WERI-Rb-1 (cell line): ENCODE measurements around the gene LASP1NB.

Experiments
- DNase-seq: peaks from one replicate; pipeline ENCODE4 v3.0.0-alpha.2; 2020
- H3K27ac ChIP-seq: fragments of 250-450 bp; sonication (Bioruptor Pico); 2 replicates; pipeline ENCODE4 v1.5.1; 2020; ENCODE audit warnings: mild to moderate bottlenecking, moderate library complexity
- H3K27me3 ChIP-seq: fragments of 250-450 bp; sonication (Bioruptor Pico); 2 replicates; pipeline ENCODE4 v1.5.1; 2021; ENCODE audit warnings: mild to moderate bottlenecking, low read depth, moderate library complexity; ENCODE audit not compliant: insufficient read depth, severe bottlenecking
- H3K36me3 ChIP-seq: fragments of 250-450 bp; sonication (Bioruptor Pico); 2 replicates; pipeline ENCODE4 v1.5.1; 2020; ENCODE audit warnings: mild to moderate bottlenecking, moderate library complexity
- H3K4me3 ChIP-seq: 2 replicates; pipeline ENCODE4 v1.5.1; 2011; ENCODE audit warnings: low read depth, mild to moderate bottlenecking, control low read depth, low read length
- H3K9me3 ChIP-seq: fragments of 250-450 bp; sonication (Bioruptor Pico); 2 replicates; pipeline ENCODE4 v1.5.1; 2021; ENCODE audit warnings: mild to moderate bottlenecking, moderate library complexity; ENCODE audit not compliant: severe bottlenecking
- CTCF ChIP-seq: IDR thresholded peaks from 2 replicates; pipeline ENCODE4 v1.5.1; 2011; ENCODE audit warnings: low read depth, mild to moderate bottlenecking, control low read depth, inconsistent platforms, low read length

The LASP1NB gene

GRCh38 chr17:38958756-38959155, 33.3 kb downstream of the LASP1NB start:
- no peak for TF ChIP-seq CTCF
- H3K27ac ChIP-seq = no peak overlapping the region
- DNase-seq = no peak

GRCh38 chr17:38959508-38959907, 34.1 kb downstream of the LASP1NB start:
- Histone ChIP-seq H3K4me3 (no peak overlapping the region), H3K27ac (no peak overlapping the region), H3K36me3 (no peaks in the 10 kb centered on the region), H3K27me3 (no peaks in the 10 kb centered on the region), H3K9me3 (no peaks in the 10 kb centered on the region)
- no peak for DNase-seq
- no peak for TF ChIP-seq CTCF

More at GRCh38 chr17:38958756-38959155, 33.3 kb downstream of the LASP1NB start:
- Histone ChIP-seq H3K9me3 (no peaks in the 10 kb centered on the region), H3K36me3 (no peaks in the 10 kb centered on the region), H3K4me3 (no peak overlapping the region), H3K27me3 (no peaks in the 10 kb centered on the region)

- Histone ChIP-seq H3K36me3 (no peaks in the 10 kb centered on the region), H3K27me3 (no peaks in the 10 kb centered on the region)
- TF ChIP-seq CTCF = no peak
These were observed 35.0 kb downstream of the LASP1NB start for GRCh38 chr17:38960402-38960801.

GRCh38 chr17:38961413-38961812, 36.0 kb downstream of the LASP1NB start:
- Histone ChIP-seq H3K27me3 (no peaks in the 10 kb centered on the region), H3K27ac (no peak overlapping the region), H3K9me3 (no peaks in the 10 kb centered on the region), H3K4me3 (no peak overlapping the region), H3K36me3 (no peaks in the 10 kb centered on the region)
- no peak for TF ChIP-seq CTCF
- no peak for DNase-seq

More at GRCh38 chr17:38960402-38960801, 35.0 kb downstream of the LASP1NB start:
- H3K4me3 ChIP-seq = no peak overlapping the region
- DNase-seq = no peak
- no peaks in the 10 kb centered on the region for H3K9me3 ChIP-seq
- no peak overlapping the region for H3K27ac ChIP-seq

GRCh38 chr17:38967290-38967738, 41.9 kb downstream of the LASP1NB start, which contains the start of gene FBXO47:
Gene FBXO47 (minus strand): TSS chr17:38967403. CDS start chr17:38963025, 4,378 bp downstream.
- TF ChIP-seq CTCF = no peak
- H3K36me3 ChIP-seq = no peaks in the 10 kb centered on the region
- no peak for DNase-seq
- H3K9me3 ChIP-seq = no peaks in the 10 kb centered on the region
- H3K27me3 ChIP-seq = no peaks in the 10 kb centered on the region
- no peak within 1 kb of the TSS for H3K4me3 ChIP-seq
- no peak within 1 kb of the TSS for H3K27ac ChIP-seq

GRCh38 chr17:38969281-38969680, 43.9 kb downstream of the LASP1NB start:
- no peaks in the 10 kb centered on the region for H3K9me3 ChIP-seq
- no peak overlapping the region for H3K27ac ChIP-seq
- no peaks in the 10 kb centered on the region for H3K36me3 ChIP-seq
- no peak for TF ChIP-seq CTCF
- no peak overlapping the region for H3K4me3 ChIP-seq
- no peaks in the 10 kb centered on the region for H3K27me3 ChIP-seq
- no peak for DNase-seq
